Duodenal mucosa (tissue), 2 donors: ENCODE measurements around the gene ACTL10.

ENCODE experiments used
- H3K27ac ChIP-seq: one replicate; pipeline ENCODE4 v1.7.0; 2013; ENCODE audit warnings: low read depth, low read length
- H3K27me3 ChIP-seq, 2 donors: one replicate each; pipeline ENCODE4 v1.7.0; 2013; ENCODE audit warnings: low read length in 2 of 2, control low read depth in 1 of 2; ENCODE audit not compliant: insufficient read depth in 2 of 2, control insufficient read depth in 1 of 2
- H3K36me3 ChIP-seq, 2 donors: one replicate each; pipeline ENCODE4 v1.7.0; 2013; ENCODE audit warnings: low read length in 2 of 2, control low read depth in 1 of 2; ENCODE audit not compliant: insufficient read depth in 2 of 2, control insufficient read depth in 1 of 2
- H3K4me1 ChIP-seq, 2 donors: one replicate each; pipeline ENCODE4 v1.7.0; 2013; ENCODE audit warnings: low read length in 2 of 2, control low read depth in 1 of 2; ENCODE audit not compliant: insufficient read depth in 2 of 2, control insufficient read depth in 1 of 2
- H3K4me3 ChIP-seq, 2 donors: one replicate each; pipeline ENCODE4 v1.7.0; 2013; ENCODE audit warnings: low read length in 2 of 2, low read depth in 1 of 2
- H3K9ac ChIP-seq, 2 donors: one replicate each; pipeline ENCODE4 v1.7.0; 2013; ENCODE audit warnings: low read length in 2 of 2, low read depth in 1 of 2
- H3K9me3 ChIP-seq, 2 donors: one replicate each; pipeline ENCODE4 v1.7.0; 2013; ENCODE audit warnings: low read length in 2 of 2, control low read depth in 1 of 2; ENCODE audit not compliant: control insufficient read depth in 1 of 2

The ACTL10 gene

DNA sequence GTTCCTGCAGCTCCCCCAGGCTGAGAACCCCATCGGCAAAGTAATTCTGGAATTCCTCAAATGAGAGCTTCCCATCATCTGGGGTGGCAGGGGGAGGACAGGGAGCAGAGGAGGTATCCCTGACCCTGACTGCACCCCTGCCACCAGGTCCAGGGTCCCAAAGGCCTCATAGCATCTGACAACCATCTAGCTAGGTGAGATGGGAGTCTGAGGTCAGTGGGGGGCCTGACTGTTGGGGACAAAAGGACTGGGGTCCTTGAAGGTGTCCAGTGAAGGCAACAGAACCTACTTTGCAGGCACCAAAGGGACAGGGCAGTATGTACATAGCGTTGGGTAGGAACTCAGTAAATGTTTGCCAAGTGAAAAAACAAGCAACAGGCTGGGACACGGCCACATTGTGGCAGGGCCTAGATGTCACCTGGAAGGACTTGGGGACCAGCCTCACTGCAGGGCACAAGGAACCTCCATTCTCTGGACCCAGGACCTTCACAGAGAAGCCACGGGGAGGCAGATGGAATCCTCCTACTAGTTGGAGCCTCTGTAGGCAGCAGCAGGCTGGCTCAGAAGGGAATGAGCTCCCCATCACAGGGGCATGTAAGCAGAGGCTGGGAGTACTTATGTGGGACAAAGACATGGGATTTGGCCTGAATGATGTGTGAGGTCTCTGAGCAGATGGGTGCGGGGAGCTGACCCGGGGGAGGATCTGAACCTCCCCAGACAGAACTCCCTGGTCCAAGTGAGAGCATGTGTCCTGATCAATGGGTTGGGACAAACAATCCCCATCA lies 4.2 kb downstream of the ACTL10 start:
- Histone ChIP-seq H3K27ac (no peak overlapping the region), H3K9ac (no peak overlapping the region), H3K27me3 (no peaks in the 10 kb centered on the region), H3K4me3 (no peak overlapping the region), H3K36me3 (peaks cover 9 to 31% of the 10 kb centered on the region in 2 donors), H3K9me3 (no peaks in the 10 kb centered on the region), H3K4me1 (peaks cover 34 to 57% of the 10 kb centered on the region in 2 donors)

GRCh38 chr20:33671573-33672288 lies 5.0 kb downstream of the ACTL10 start:
- peaks cover 30 to 49% of the 10 kb centered on the region in 2 donors for H3K4me1 ChIP-seq
- peaks cover 9 to 31% of the 10 kb centered on the region in 2 donors for H3K36me3 ChIP-seq

GRCh38 chr20:33672426-33673113 lies 5.8 kb downstream of the ACTL10 start:
- no peak overlapping the region for H3K27ac ChIP-seq
- H3K4me3 ChIP-seq = peak overlapping the region; percentile 87 to 90
- H3K9ac ChIP-seq = peak overlapping the region; percentile 79 to 96
- H3K36me3 ChIP-seq = peaks cover 9 to 31% of the 10 kb centered on the region in 2 donors
- no peaks in the 10 kb centered on the region for H3K27me3 ChIP-seq
- H3K4me1 ChIP-seq = peaks cover 30 to 46% of the 10 kb centered on the region in 2 donors
- no peaks in the 10 kb centered on the region for H3K9me3 ChIP-seq

More at GRCh38 chr20:33671573-33672288, 5.0 kb downstream of the ACTL10 start:
- Histone ChIP-seq H3K4me3 (no peak overlapping the region), H3K27me3 (no peaks in the 10 kb centered on the region), H3K9ac (no peak overlapping the region), H3K9me3 (no peaks in the 10 kb centered on the region), H3K27ac (no peak overlapping the region)

DNA sequence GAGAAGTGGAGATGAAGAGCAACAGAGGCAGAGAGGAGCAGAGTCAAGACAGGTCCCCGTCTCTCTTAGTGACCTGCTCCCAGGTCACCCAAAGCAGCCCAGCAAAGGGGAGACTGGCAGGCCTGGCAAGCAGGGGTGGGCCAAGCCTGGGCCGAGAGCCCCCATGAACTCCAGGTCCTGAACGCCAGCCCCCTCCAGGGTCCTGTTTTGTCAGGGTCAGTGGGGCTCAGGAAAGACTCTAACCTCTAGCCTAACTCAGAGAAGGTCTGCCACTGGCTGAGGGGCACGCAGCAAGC lies 6.3 kb downstream of the ACTL10 start:
- no peaks in the 10 kb centered on the region for H3K27me3 ChIP-seq
- H3K36me3 ChIP-seq = peaks cover 9 to 34% of the 10 kb centered on the region in 2 donors
- H3K9ac ChIP-seq = peak overlapping the region; percentile 79 to 96
- H3K4me3 ChIP-seq = peak overlapping the region; percentile 87 to 90
- no peak overlapping the region for H3K27ac ChIP-seq
- H3K4me1 ChIP-seq = peaks cover 28 to 41% of the 10 kb centered on the region in 2 donors
- H3K9me3 ChIP-seq = no peaks in the 10 kb centered on the region

- peaks cover 7 to 34% of the 10 kb centered on the region in 2 donors for H3K36me3 ChIP-seq
- no peak overlapping the region for H3K27ac ChIP-seq
- H3K9ac ChIP-seq = peak overlapping the region; percentile 79 to 96
- H3K27me3 ChIP-seq = no peaks in the 10 kb centered on the region
- peak overlapping the region; percentile 87 to 90 for H3K4me3 ChIP-seq
- H3K9me3 ChIP-seq = no peaks in the 10 kb centered on the region
- H3K4me1 ChIP-seq = peaks cover 25 to 35% of the 10 kb centered on the region in 2 donors
Measured at GRCh38 chr20:33673410-33674293, 6.9 kb downstream of the ACTL10 start.

DNA sequence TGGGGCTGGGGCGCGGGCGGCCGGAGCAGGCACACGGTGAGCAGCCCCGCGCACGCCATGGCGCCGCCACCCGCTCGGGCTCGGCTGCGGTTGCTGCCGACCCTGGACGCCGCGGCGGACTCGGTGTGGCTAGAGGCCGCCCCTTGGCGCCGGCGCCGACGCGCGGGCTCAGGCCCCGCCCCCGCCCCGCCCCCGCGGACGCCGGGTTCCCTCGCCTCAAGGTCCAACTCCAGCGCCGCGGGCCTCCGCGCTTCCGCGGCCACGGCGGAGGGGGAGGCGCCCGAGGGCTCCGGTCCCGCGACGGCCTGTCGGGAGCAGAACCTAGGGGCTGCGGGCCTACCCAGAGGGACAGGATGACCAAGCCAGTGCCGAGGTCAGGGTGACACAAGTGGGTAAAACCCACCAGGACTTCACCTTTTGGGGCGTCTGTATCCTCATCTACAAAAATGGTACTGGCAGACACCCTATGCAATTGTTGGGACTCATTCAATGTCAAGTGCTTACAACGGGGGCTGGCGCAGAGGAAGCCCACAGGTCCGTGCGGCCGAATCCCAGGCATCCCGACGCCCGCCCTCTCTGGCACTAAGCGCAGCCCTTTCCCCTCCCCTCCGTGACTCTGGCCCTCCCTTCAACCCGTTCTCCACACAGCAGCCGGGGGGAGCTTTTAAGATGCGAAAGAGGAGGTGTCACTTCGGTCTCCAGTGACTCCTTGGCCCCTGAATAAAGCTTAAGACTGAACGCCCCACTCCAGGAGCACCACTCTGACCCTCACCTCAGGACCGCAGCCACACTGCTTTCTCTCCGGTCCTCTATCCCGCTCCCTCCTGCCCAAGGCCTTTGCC lies 7.8 kb downstream of the ACTL10 start, which contains the start of gene NECAB3:
Gene NECAB3, minus strand, starts transcription at position 135 of the 842 bp plus-strand sequence. Its CDS starts 76 bp downstream, at position 59.
- no peaks in the 10 kb centered on the region for H3K9me3 ChIP-seq
- H3K27me3 ChIP-seq = no peaks in the 10 kb centered on the region
- H3K27ac ChIP-seq = peak within 1 kb of the TSS; percentile 75
- peaks cover 0 to 29% of the 10 kb centered on the region in 2 donors for H3K36me3 ChIP-seq
- H3K9ac ChIP-seq = peak within 1 kb of the TSS; percentile 80 to 96
- peaks cover 25 to 34% of the 10 kb centered on the region in 2 donors for H3K4me1 ChIP-seq
- peak within 1 kb of the TSS; percentile 87 to 90 for H3K4me3 ChIP-seq

DNA sequence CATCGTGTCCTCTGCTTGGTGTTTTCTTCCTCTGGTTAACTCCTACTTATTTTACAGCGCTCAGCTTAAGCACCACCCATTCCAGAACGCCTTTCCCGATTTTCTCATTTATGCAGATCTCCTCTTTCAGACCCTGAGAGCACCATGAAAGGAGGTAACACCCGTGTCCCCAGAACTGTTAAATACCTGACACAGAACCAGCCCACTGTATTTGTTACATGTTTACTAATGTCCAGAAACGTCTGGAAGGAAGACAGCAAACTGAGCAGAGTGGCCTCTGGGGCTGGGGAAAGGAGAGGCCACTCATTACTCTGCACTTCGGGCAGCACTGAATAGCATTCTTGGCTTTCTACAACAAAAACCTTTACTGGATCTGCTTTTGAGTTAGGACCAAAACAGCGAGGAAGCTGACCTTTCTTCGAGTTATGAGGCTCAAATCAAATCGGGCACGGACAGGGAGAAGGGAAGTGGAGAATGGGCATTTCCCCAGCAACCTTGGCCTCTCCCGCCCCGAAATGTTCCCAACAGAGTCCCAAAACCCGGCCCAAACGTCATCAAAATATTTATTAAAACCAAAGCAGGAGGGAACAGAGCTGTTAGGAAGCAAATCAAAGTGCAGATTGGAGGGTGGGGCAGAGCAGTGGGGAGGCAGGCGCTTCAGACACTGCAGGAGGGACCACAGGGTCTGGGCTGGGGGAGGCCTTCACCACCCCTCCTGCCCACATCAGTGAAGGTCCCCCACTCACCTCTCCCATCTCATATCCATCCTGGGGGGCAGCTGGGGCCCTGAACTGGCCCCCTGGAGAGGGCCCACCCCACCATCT lies 8.6 kb downstream of the ACTL10 start:
- H3K4me1 ChIP-seq = peaks cover 25 to 34% of the 10 kb centered on the region in 2 donors
- H3K9me3 ChIP-seq = no peaks in the 10 kb centered on the region
- H3K27ac ChIP-seq = peak overlapping the region; percentile 61
- H3K27me3 ChIP-seq = no peaks in the 10 kb centered on the region
- H3K36me3 ChIP-seq = peaks cover 0 to 25% of the 10 kb centered on the region in 2 donors
- peak overlapping the region; percentile 76 to 83 for H3K4me3 ChIP-seq
- peak overlapping the region; percentile 68 to 80 for H3K9ac ChIP-seq

DNA sequence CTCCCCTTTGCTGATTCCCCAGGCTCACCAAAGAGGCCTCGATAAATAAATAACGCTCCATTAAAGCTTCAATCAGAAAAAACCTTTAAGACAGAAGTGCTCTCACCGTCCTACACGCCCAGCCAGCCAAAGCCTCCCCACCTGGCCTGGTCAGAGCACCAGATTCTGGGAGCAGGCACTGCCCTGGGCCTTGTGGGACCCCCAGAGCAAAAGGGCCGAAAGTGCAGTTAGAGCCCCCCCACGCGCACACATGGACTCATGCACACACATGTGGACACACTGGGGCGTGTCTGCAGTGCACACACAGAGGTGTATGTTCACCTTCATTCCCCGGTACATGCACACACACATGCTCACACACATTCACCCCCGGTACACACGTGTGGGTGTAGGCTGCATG lies 9.4 kb downstream of the ACTL10 start:
- Histone ChIP-seq H3K4me3 (no peak overlapping the region), H3K9ac (peak overlapping the region in 1 of 2 donors; percentile 68), H3K4me1 (peaks cover 25 to 34% of the 10 kb centered on the region in 2 donors), H3K36me3 (peaks cover 0 to 21% of the 10 kb centered on the region in 2 donors), H3K27me3 (no peaks in the 10 kb centered on the region), H3K27ac (no peak overlapping the region), H3K9me3 (no peaks in the 10 kb centered on the region)
